Hepatocyte (in vitro differentiated cells): ENCODE measurements around the gene OR2M5. TPM values are rescaled to one million over a fixed set of nuclear protein-coding genes. Genes with fewer than 3 reads are reported as not detected.

Experiments
- DNase-seq: peaks from one replicate; pipeline ENCODE4 v3.0.0-alpha.2; 2016; ENCODE audit warnings: low spot score
- H2AFZ ChIP-seq: fragments of 200-600 bp; sonication (generic); 2 replicates; pipeline ENCODE4 v1.6.0; 2016; ENCODE audit warnings: antibody characterized with exemption, mild to moderate bottlenecking
- H3K27ac ChIP-seq: fragments of 200-600 bp; sonication (generic); 2 replicates; pipeline ENCODE4 v1.5.1; 2016; ENCODE audit warnings: mild to moderate bottlenecking
- H3K27me3 ChIP-seq: fragments of 200-600 bp; sonication (generic); 2 replicates; pipeline ENCODE4 v1.6.1; 2016
- H3K36me3 ChIP-seq: fragments of 200-600 bp; sonication (generic); replicated peaks from 2 replicates; pipeline ENCODE4 v1.5.1; 2016; ENCODE audit warnings: low read depth; ENCODE audit not compliant: insufficient read depth
- H3K4me1 ChIP-seq: fragments of 200-600 bp; sonication (generic); 2 replicates; pipeline ENCODE4 v1.5.1; 2016; ENCODE audit warnings: mild to moderate bottlenecking, moderate library complexity; ENCODE audit not compliant: insufficient read depth
- H3K4me2 ChIP-seq: fragments of 200-600 bp; sonication (generic); 2 replicates; pipeline ENCODE4 v1.6.0; 2016
- H3K4me3 ChIP-seq: fragments of 200-600 bp; sonication (generic); 2 replicates; pipeline ENCODE4 v1.5.1; 2016; ENCODE audit warnings: mild to moderate bottlenecking
- H3K79me2 ChIP-seq: fragments of 200-600 bp; sonication (generic); 2 replicates; pipeline ENCODE4 v1.6.0; 2017; ENCODE audit warnings: mild to moderate bottlenecking
- H3K9me2 ChIP-seq: fragments of 200-600 bp; sonication (generic); replicated peaks from 2 replicates; pipeline ENCODE4 v1.6.0; 2017; ENCODE audit warnings: mild to moderate bottlenecking; ENCODE audit not compliant: insufficient read depth
- H3K9me3 ChIP-seq: fragments of 200-600 bp; sonication (generic); 2 replicates; pipeline ENCODE4 v1.5.1; 2016; ENCODE audit warnings: low read depth, mild to moderate bottlenecking
- H4K20me1 ChIP-seq: fragments of 200-600 bp; sonication (generic); 2 replicates; pipeline ENCODE4 v1.6.0; 2016; ENCODE audit warnings: mild to moderate bottlenecking; ENCODE audit not compliant: insufficient read depth, poor library complexity, severe bottlenecking
- CTCF ChIP-seq: fragments of 200-600 bp; sonication (generic); IDR thresholded peaks from 2 replicates; pipeline ENCODE4 v1.5.1; 2016; ENCODE audit warnings: antibody characterized with exemption, mild to moderate bottlenecking; ENCODE audit not compliant: poor library complexity
- EZH2 ChIP-seq: fragments of 200-600 bp; sonication (generic); IDR thresholded peaks from 2 replicates; pipeline ENCODE4 v1.6.1; 2016; ENCODE audit warnings: antibody characterized with exemption, mild to moderate bottlenecking, borderline replicate concordance
- EZH2phosphoT487 ChIP-seq: fragments of 200-600 bp; sonication (generic); IDR thresholded peaks from one replicate; pipeline ENCODE4 v1.6.1; 2018; ENCODE audit warnings: antibody characterized with exemption, mild to moderate bottlenecking, low read depth, moderate library complexity; ENCODE audit not compliant: unreplicated experiment, severe bottlenecking
- WGBS: methylation state at CpG from one replicate; pipeline ENCODE4 v1.1.6; 2016; ENCODE audit warnings: low lambda C conversion rate; ENCODE audit errors: missing lambda C conversion rate; 5-methylcytosine and 5-hydroxymethylcytosine counted together
- polyA plus RNA-seq: library from polyadenylated mRNA; unstranded; fragments of >200 nt; fragmentation: Nextera tagmentation; extraction: Ambion mirVana; gene quantifications from 2 replicates; pipeline ENCODE4 v1.2.1, GENCODE V29; 2016
- total RNA-seq: library from RNA; depleted of rRNA; stranded (reverse); fragments of >200 nt; gene quantifications from 2 replicates; pipeline ENCODE4 v1.2.3, GENCODE V29; 2014

OR2M5 gene
- total and polyA plus RNA-seq, 2 experiments from 2014 or later = not detected

GRCh38 chr1:248174521-248174920, 29.6 kb downstream of the OR2M5 start, which contains the start of gene OR2M2:
Gene OR2M2 (plus strand): TSS chr1:248174821. CDS start chr1:248179986, 5,165 bp downstream.
- no peaks in the 10 kb centered on the region for H3K9me2 ChIP-seq
- H3K9me3 ChIP-seq = no peaks in the 10 kb centered on the region
- H3K4me2 ChIP-seq = no peak within 1 kb of the TSS
- no peak within 1 kb of the TSS for H3K27ac ChIP-seq
- no peaks in the 10 kb centered on the region for H4K20me1 ChIP-seq
- H3K79me2 ChIP-seq = no peaks in the 10 kb centered on the region
- H3K36me3 ChIP-seq = no peaks in the 10 kb centered on the region
- H3K27me3 ChIP-seq = no peaks in the 10 kb centered on the region
- H3K4me1 ChIP-seq = no peaks in the 10 kb centered on the region
- no peak within 1 kb of the TSS for H3K4me3 ChIP-seq
- no peak within 1 kb of the TSS for H2AFZ ChIP-seq
- TF ChIP-seq CTCF (no peak), EZH2 (no peak), EZH2phosphoT487 (no peak)
- DNase-seq = no peak

- H2AFZ ChIP-seq = no peak overlapping the region
- WGBS = 62% methylated on average over 7 of the region's 7 CpGs
- H3K79me2 ChIP-seq = no peaks in the 10 kb centered on the region
- H3K9me3 ChIP-seq = peaks cover 3% of the 10 kb centered on the region
- H4K20me1 ChIP-seq = no peaks in the 10 kb centered on the region
- H3K27me3 ChIP-seq = no peaks in the 10 kb centered on the region
- no peaks in the 10 kb centered on the region for H3K4me1 ChIP-seq
- TF ChIP-seq EZH2phosphoT487 (no peak), EZH2 (no peak), CTCF (no peak)
- DNase-seq = no peak
- H3K36me3 ChIP-seq = no peaks in the 10 kb centered on the region
- no peak overlapping the region for H3K4me3 ChIP-seq
- no peak overlapping the region for H3K27ac ChIP-seq
- H3K4me2 ChIP-seq = no peak overlapping the region
- no peaks in the 10 kb centered on the region for H3K9me2 ChIP-seq
Observed at GRCh38 chr1:248183996-248184395, 39.0 kb downstream of the OR2M5 start.

DNA sequence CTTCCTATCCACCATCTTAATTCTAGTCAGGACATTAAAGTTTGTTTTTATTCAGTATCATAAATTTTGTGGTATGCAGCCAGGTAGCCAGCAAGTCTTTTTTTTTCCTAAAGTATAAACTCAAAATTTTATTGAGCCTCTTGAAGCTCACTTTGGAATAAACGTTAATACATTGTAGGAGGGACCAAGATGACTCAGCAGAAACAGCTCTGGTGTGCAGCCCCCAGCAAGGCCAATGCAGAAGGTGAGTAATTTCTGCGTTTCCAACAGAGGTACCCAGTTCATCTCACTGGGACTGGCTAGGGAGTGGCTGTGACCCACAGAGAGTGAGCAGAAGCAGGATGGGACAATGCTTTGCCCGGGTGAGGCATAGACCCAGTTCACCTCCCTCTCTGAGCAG, 42.4 kb downstream of the OR2M5 start:
- TF ChIP-seq EZH2phosphoT487 (no peak), CTCF (no peak), EZH2 (no peak)
- H3K4me1 ChIP-seq = no peaks in the 10 kb centered on the region
- no peak for DNase-seq
- H3K4me3 ChIP-seq = no peak overlapping the region
- H3K9me2 ChIP-seq = no peaks in the 10 kb centered on the region
- 56% methylated on average over 3 of the region's 3 CpGs for WGBS
- no peaks in the 10 kb centered on the region for H3K36me3 ChIP-seq
- H2AFZ ChIP-seq = no peak overlapping the region
- H3K79me2 ChIP-seq = no peaks in the 10 kb centered on the region
- no peak overlapping the region for H3K27ac ChIP-seq
- H3K27me3 ChIP-seq = no peaks in the 10 kb centered on the region
- peaks cover 3% of the 10 kb centered on the region for H3K9me3 ChIP-seq
- H3K4me2 ChIP-seq = no peak overlapping the region
- H4K20me1 ChIP-seq = no peaks in the 10 kb centered on the region

DNA sequence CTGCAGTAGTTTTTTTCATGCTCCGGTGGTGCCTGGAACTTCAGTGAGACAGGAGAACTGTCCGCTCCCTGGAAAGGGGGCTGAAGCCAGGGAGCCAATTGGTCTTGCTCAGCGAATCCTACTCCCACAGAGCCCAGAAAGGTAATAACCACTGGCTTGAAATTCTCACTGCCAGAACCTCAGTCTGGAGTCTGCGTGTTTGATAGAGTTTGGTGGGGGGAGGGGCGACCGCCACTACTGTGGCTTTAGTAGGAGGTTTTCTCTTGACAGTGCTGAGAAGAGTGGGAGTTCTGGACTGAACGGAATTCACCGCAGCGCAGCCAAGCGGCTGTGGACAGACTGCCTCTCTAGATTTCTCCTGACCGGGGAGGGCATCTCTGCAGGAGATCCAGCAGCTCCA, 44.1 kb downstream of the OR2M5 start:
- DNase-seq = no peak
- H3K4me2 ChIP-seq = no peak overlapping the region
- no peaks in the 10 kb centered on the region for H3K4me1 ChIP-seq
- H3K79me2 ChIP-seq = no peaks in the 10 kb centered on the region
- H4K20me1 ChIP-seq = no peaks in the 10 kb centered on the region
- H3K27me3 ChIP-seq = no peaks in the 10 kb centered on the region
- TF ChIP-seq EZH2 = no peak
- TF ChIP-seq CTCF = no peak
- TF ChIP-seq EZH2phosphoT487 = no peak
- H3K9me2 ChIP-seq = no peaks in the 10 kb centered on the region
- H2AFZ ChIP-seq = no peak overlapping the region
- peaks cover 3% of the 10 kb centered on the region for H3K9me3 ChIP-seq
- WGBS = 78% methylated on average over 11 of the region's 11 CpGs
- H3K36me3 ChIP-seq = no peaks in the 10 kb centered on the region
- no peak overlapping the region for H3K27ac ChIP-seq
- no peak overlapping the region for H3K4me3 ChIP-seq
